GM23338 (cell line): ENCODE data around the gene MRFAP1. TPM values are rescaled to one million over a fixed set of nuclear protein-coding genes. Genes with fewer than 3 reads are reported as not detected.

Experiments used
- ATAC-seq: fragments of 200-7000 bp; cut with Tn5 transposase; 3 replicates; pipeline ENCODE4 v1.9.1; 2020
- DNase-seq: peaks from one replicate; pipeline ENCODE4 v3.0.0-alpha.2; 2015; ENCODE audit warnings: low spot score
- H2AFZ ChIP-seq: fragments of 200-600 bp; sonication (generic); 2 replicates; pipeline ENCODE4 v1.8.0; 2016; ENCODE audit warnings: antibody characterized with exemption, mild to moderate bottlenecking, moderate library complexity
- H3F3A ChIP-seq: fragments of 200-600 bp; sonication (generic); replicated peaks from 2 replicates; pipeline ENCODE4 v1.8.0; 2017; ENCODE audit warnings: antibody characterized with exemption, mixed run types, low read depth
- H3K27ac ChIP-seq: fragments of 200-600 bp; sonication (generic); 2 replicates; pipeline ENCODE4 v1.6.1; 2016; ENCODE audit warnings: low read depth
- H3K27me3 ChIP-seq: fragments of 200-600 bp; sonication (generic); 2 replicates; pipeline ENCODE4 v1.8.0; 2016; ENCODE audit warnings: mild to moderate bottlenecking, mixed run types, moderate library complexity; ENCODE audit not compliant: insufficient read depth
- H3K36me3 ChIP-seq: fragments of 200-600 bp; sonication (generic); 2 replicates; pipeline ENCODE4 v1.8.0; 2016; ENCODE audit warnings: mild to moderate bottlenecking; ENCODE audit not compliant: insufficient read depth
- H3K4me1 ChIP-seq: fragments of 200-600 bp; sonication (generic); 2 replicates; pipeline ENCODE4 v1.8.0; 2016; ENCODE audit warnings: mild to moderate bottlenecking, moderate library complexity; ENCODE audit not compliant: insufficient read depth
- H3K4me2 ChIP-seq: fragments of 200-600 bp; sonication (generic); 2 replicates; pipeline ENCODE4 v1.7.1; 2017; ENCODE audit warnings: mixed run types
- H3K4me3 ChIP-seq: fragments of 200-600 bp; sonication (generic); 2 replicates; pipeline ENCODE4 v1.6.1; 2016; ENCODE audit warnings: mixed run types
- H3K79me2 ChIP-seq: fragments of 200-600 bp; sonication (generic); replicated peaks from 2 replicates; pipeline ENCODE4 v1.8.0; 2017; ENCODE audit warnings: mild to moderate bottlenecking; ENCODE audit not compliant: insufficient read depth
- H3K9me2 ChIP-seq: fragments of 200-600 bp; sonication (generic); 2 replicates; pipeline ENCODE4 v1.8.0; 2017; ENCODE audit not compliant: insufficient read depth
- H4K20me1 ChIP-seq: fragments of 200-600 bp; sonication (generic); replicated peaks from 2 replicates; pipeline ENCODE4 v1.8.0; 2017; ENCODE audit warnings: mild to moderate bottlenecking; ENCODE audit not compliant: insufficient read depth
- H3K27ac Mint-ChIP-seq: 2 replicates; pipeline ENCODE4 v1.8.0; 2020; ENCODE audit warnings: inconsistent platforms, mild to moderate bottlenecking, moderate library complexity, mixed read lengths
- H3K27me3 Mint-ChIP-seq: 3 replicates; pipeline ENCODE4 v1.8.0; 2022; ENCODE audit warnings: low read depth, mild to moderate bottlenecking, moderate library complexity, mixed read lengths, inconsistent platforms; ENCODE audit not compliant: insufficient read depth, poor library complexity
- H3K36me3 Mint-ChIP-seq: 3 replicates; pipeline ENCODE4 v1.8.0; 2021; ENCODE audit warnings: low read depth, mild to moderate bottlenecking, inconsistent platforms, moderate library complexity, mixed read lengths
- H3K4me1 Mint-ChIP-seq: 3 replicates; pipeline ENCODE4 v1.8.0; 2020; ENCODE audit warnings: mild to moderate bottlenecking, inconsistent platforms, mixed read lengths
- H3K4me3 Mint-ChIP-seq: 3 replicates; pipeline ENCODE4 v1.8.0; 2021; ENCODE audit warnings: moderate library complexity, mild to moderate bottlenecking, inconsistent platforms, mixed read lengths
- H3K9me3 Mint-ChIP-seq: 3 replicates; pipeline ENCODE4 v1.8.0; 2020; ENCODE audit warnings: moderate library complexity, mild to moderate bottlenecking, inconsistent platforms, mixed read lengths
- EZH2phosphoT487 ChIP-seq: fragments of 200-600 bp; sonication (generic); IDR thresholded peaks from one replicate; pipeline ENCODE4 v1.8.1; 2018; ENCODE audit warnings: antibody characterized with exemption; ENCODE audit not compliant: unreplicated experiment
- JUNB ChIP-seq: IDR thresholded peaks from one replicate; pipeline ENCODE4 v1.6.1; 2016; ENCODE audit warnings: antibody characterized with exemption; ENCODE audit not compliant: unreplicated experiment
- STAT1 ChIP-seq: IDR thresholded peaks from one replicate; pipeline ENCODE4 v1.6.1; 2016; ENCODE audit warnings: antibody characterized with exemption; ENCODE audit not compliant: unreplicated experiment
- ZNF114 ChIP-seq: fragments of 250-450 bp; sonication (Bioruptor Pico); IDR thresholded peaks from 2 replicates; pipeline ENCODE4 v1.5.0; 2020; ENCODE audit warnings: mild to moderate bottlenecking, moderate library complexity
- ZNF331 ChIP-seq: fragments of 250-450 bp; sonication (Bioruptor Pico); IDR thresholded peaks from 2 replicates; pipeline ENCODE4 v1.5.0; 2020; ENCODE audit warnings: low read depth, mild to moderate bottlenecking, moderate library complexity
- polyA plus RNA-seq: library from polyadenylated mRNA; unstranded; fragments of >200 nt; fragmentation: Nextera tagmentation; extraction: Ambion mirVana; gene quantifications from 2 replicates; pipeline ENCODE4 v1.2.1, GENCODE V29; 2016
- total RNA-seq: library from RNA; depleted of rRNA; stranded (reverse); fragments of >200 nt; shearing (Covaris generic); gene quantifications from 2 replicates; pipeline ENCODE4 v1.2.3, GENCODE V29; 2014
- TF ChIP-seq, protein P1 (sequence below): fragments of 250-450 bp; sonication (Bioruptor Pico); IDR thresholded peaks from 2 replicates; pipeline ENCODE4 v1.5.0; 2020; ENCODE audit warnings: mild to moderate bottlenecking, moderate library complexity
- TF ChIP-seq, protein P2 (sequence below), 2 experiments: fragments of 200-600 bp in 1 of 2; sonication (generic) in 1 of 2; conservative IDR thresholded peaks; 2 replicates each; pipeline versions ENCODE4 v1.5.1 to v1.6.1; 2016 to 2017; ENCODE audit warnings: antibody characterized with exemption in 2 of 2, low read depth in 2 of 2, mild to moderate bottlenecking in 2 of 2, moderate library complexity in 1 of 2

Gene MRFAP1
- total and polyA plus RNA-seq, 2 experiments from 2014 or later, result 154 to 288 TPM

DNA sequence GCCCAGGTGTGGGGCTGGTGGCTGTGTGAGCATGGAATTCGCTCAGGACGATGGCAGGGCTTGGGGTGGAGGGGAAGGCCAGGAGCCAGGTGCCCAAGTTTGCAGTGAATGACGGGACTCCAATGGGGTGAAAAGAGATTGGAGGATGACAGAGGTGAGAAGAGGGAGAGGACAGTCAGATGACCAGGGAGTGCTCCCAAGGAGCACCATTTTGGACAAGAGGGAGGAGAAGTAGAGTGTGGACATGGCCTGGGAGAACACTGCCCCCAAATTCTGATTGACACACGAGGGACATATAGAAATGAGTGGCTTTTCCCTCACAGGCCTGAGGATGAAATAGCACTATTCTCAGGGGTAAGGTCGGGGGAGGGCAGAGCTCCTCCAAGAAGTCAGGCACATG, 6.7 kb downstream of the MRFAP1 start (continued):
- TF ChIP-seq, protein P1, sequence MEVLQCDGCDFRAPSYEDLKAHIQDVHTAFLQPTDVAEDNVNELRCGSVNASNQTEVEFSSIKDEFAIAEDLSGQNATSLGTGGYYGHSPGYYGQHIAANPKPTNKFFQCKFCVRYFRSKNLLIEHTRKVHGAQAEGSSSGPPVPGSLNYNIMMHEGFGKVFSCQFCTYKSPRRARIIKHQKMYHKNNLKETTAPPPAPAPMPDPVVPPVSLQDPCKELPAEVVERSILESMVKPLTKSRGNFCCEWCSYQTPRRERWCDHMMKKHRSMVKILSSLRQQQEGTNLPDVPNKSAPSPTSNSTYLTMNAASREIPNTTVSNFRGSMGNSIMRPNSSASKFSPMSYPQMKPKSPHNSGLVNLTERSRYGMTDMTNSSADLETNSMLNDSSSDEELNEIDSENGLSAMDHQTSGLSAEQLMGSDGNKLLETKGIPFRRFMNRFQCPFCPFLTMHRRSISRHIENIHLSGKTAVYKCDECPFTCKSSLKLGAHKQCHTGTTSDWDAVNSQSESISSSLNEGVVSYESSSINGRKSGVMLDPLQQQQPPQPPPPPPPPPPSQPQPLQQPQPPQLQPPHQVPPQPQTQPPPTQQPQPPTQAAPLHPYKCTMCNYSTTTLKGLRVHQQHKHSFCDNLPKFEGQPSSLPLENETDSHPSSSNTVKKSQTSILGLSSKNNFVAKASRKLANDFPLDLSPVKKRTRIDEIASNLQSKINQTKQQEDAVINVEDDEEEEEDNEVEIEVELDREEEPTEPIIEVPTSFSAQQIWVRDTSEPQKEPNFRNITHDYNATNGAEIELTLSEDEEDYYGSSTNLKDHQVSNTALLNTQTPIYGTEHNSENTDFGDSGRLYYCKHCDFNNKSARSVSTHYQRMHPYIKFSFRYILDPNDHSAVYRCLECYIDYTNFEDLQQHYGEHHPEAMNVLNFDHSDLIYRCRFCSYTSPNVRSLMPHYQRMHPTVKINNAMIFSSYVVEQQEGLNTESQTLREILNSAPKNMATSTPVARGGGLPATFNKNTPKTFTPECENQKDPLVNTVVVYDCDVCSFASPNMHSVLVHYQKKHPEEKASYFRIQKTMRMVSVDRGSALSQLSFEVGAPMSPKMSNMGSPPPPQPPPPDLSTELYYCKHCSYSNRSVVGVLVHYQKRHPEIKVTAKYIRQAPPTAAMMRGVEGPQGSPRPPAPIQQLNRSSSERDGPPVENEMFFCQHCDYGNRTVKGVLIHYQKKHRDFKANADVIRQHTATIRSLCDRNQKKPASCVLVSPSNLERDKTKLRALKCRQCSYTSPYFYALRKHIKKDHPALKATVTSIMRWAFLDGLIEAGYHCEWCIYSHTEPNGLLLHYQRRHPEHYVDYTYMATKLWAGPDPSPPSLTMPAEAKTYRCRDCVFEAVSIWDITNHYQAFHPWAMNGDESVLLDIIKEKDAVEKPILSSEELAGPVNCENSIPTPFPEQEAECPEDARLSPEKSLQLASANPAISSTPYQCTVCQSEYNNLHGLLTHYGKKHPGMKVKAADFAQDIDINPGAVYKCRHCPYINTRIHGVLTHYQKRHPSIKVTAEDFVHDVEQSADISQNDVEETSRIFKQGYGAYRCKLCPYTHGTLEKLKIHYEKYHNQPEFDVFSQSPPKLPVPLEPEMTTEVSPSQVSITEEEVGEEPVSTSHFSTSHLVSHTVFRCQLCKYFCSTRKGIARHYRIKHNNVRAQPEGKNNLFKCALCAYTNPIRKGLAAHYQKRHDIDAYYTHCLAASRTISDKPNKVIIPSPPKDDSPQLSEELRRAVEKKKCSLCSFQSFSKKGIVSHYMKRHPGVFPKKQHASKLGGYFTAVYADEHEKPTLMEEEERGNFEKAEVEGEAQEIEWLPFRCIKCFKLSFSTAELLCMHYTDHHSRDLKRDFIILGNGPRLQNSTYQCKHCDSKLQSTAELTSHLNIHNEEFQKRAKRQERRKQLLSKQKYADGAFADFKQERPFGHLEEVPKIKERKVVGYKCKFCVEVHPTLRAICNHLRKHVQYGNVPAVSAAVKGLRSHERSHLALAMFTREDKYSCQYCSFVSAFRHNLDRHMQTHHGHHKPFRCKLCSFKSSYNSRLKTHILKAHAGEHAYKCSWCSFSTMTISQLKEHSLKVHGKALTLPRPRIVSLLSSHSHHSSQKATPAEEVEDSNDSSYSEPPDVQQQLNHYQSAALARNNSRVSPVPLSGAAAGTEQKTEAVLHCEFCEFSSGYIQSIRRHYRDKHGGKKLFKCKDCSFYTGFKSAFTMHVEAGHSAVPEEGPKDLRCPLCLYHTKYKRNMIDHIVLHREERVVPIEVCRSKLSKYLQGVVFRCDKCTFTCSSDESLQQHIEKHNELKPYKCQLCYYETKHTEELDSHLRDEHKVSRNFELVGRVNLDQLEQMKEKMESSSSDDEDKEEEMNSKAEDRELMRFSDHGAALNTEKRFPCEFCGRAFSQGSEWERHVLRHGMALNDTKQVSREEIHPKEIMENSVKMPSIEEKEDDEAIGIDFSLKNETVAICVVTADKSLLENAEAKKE (CRISPR knock-in tag), result no peak
- TF ChIP-seq ZNF114 (no peak), JUNB (no peak), STAT1 (no peak), ZNF331 (no peak), EZH2phosphoT487 (no peak)

DNA sequence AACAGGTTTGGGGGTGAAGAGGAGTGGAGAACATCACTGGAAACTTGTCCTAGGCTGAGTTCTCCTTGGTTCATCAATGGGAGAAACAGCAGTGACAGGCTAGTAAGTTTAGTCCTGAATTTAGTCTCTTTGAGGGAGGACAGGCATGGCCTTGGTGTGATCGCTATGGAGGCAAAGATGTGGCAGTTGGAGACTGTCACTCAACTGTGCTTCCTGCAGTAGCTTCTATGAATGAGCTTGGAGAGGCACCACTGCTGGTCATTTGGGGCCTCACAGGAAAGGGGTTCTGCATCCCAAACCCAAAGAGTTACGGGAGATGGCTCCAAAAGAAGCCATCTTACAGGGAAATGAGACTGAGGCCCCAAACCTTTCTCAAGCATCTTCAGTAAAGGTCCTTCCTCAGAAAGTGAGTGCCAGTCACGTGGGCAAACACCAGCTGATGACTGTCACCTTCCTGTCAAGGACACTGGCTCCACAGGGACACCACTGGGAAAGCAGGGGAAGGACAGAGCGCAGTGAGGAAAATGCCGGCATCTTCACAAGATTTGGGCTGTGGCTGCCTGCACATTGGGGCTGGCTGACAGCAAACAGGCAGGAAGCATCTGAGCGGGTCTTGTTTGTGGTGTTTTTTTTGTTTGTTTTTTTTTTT, 7.2 kb downstream of the MRFAP1 start:
- H3K4me3 ChIP-seq, result no peak overlapping the region
- H3K27ac ChIP-seq, result no peak overlapping the region
- H3F3A ChIP-seq, result no peaks in the 10 kb centered on the region; the same call in 1 of the 2 replicates
- no peak overlapping the region for H3K27ac Mint-ChIP-seq
- no peak for ATAC-seq
- no peak overlapping the region for H2AFZ ChIP-seq
- H3K9me3 Mint-ChIP-seq, result no peaks in the 10 kb centered on the region
- no peak overlapping the region for H3K4me3 Mint-ChIP-seq
- peaks cover 2% of the 10 kb centered on the region; the same call in 1 of the 2 replicates for H4K20me1 ChIP-seq
- no peak overlapping the region for H3K4me2 ChIP-seq
- DNase-seq, result no peak
- H3K36me3 ChIP-seq, result peaks cover 2% of the 10 kb centered on the region
- no peaks in the 10 kb centered on the region for H3K9me2 ChIP-seq
- H3K27me3 Mint-ChIP-seq, result peaks cover 7% of the 10 kb centered on the region
- peaks cover 8% of the 10 kb centered on the region; the same call in 2 of the 3 replicates for H3K36me3 Mint-ChIP-seq
- H3K79me2 ChIP-seq, result peaks cover 7% of the 10 kb centered on the region
- peaks cover 5% of the 10 kb centered on the region for H3K4me1 Mint-ChIP-seq
- H3K4me1 ChIP-seq, result peaks cover 1% of the 10 kb centered on the region; the same call in 1 of the 2 replicates
- H3K27me3 ChIP-seq, result no peaks in the 10 kb centered on the region
- TF ChIP-seq, protein P2, sequence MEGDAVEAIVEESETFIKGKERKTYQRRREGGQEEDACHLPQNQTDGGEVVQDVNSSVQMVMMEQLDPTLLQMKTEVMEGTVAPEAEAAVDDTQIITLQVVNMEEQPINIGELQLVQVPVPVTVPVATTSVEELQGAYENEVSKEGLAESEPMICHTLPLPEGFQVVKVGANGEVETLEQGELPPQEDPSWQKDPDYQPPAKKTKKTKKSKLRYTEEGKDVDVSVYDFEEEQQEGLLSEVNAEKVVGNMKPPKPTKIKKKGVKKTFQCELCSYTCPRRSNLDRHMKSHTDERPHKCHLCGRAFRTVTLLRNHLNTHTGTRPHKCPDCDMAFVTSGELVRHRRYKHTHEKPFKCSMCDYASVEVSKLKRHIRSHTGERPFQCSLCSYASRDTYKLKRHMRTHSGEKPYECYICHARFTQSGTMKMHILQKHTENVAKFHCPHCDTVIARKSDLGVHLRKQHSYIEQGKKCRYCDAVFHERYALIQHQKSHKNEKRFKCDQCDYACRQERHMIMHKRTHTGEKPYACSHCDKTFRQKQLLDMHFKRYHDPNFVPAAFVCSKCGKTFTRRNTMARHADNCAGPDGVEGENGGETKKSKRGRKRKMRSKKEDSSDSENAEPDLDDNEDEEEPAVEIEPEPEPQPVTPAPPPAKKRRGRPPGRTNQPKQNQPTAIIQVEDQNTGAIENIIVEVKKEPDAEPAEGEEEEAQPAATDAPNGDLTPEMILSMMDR (conservative IDR thresholded peaks at IDR 0.05; ENCODE audit: low read depth in 2 of 2), result no peak
- TF ChIP-seq EZH2phosphoT487 (no peak), ZNF114 (no peak), ZNF331 (no peak)
- TF ChIP-seq, protein P1 (CRISPR knock-in tag), result no peak
